ENCODE results near the gene SLC25A21. TPM values are rescaled to one million over a fixed set of nuclear protein-coding genes. Genes with fewer than 3 reads are reported as not detected.

The SLC25A21 gene
- total and polyA plus RNA-seq, 2 of the 13 experiments (the other 11 are each of a cell fraction or from before 2014, with no cell fraction given): 1.9 to 2.9 TPM

DNA sequence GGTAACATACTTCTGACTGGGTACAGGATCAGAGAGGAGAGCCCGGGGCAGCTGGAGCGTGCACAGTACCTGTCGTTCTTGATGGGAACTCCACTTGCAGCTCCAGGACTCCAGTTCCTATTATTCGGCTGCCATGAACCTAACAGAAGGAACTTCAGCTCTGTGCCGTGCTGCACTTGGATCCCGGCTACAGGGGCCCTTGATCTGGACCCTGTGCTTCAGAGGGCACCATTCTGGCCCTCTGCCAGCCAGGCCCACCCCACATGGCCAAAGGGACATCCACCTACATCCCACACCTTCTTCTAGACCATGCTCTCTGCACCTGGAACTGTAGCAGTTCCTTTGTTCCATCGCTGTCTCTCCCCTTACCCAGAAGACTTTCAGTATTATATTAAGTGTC, 452.6 kb downstream of the SLC25A21 start:
- in situ Hi-C loops (cut with HindIII; ENCODE audit: extremely low pct_ligation_motif_present, low pct_unique_long_range_greater_than_20kb): no loop called here
- WGBS (ENCODE audit: low lambda C conversion rate): 22% methylated on average over 7 of the region's 7 CpGs
- TF ChIP-seq RARA (CRISPR knock-in tag; IDR thresholded peaks at IDR 0.05) (no peak), GATA4 (IDR thresholded peaks at IDR 0.05; ENCODE audit: borderline replicate concordance, low read depth) (no peak), LRRFIP1 (CRISPR knock-in tag; conservative IDR thresholded peaks at IDR 0.05) (no peak), CCAR2 (optimal IDR thresholded peaks at IDR 0.05; ENCODE audit: low read depth, low read length) (no peak), KDM3A (CRISPR knock-in tag; IDR thresholded peaks at IDR 0.05; ENCODE audit: low read depth) (no peak), AGO1 (IDR thresholded peaks at IDR 0.05; ENCODE audit: low read depth, low read length, poor library complexity, severe bottlenecking) (no peak), ZNF768 (CRISPR knock-in tag; IDR thresholded peaks at IDR 0.05) (no peak), ZNF232 (CRISPR knock-in tag; IDR thresholded peaks at IDR 0.05; ENCODE audit: borderline replicate concordance) (no peak), ZNF205 (CRISPR knock-in tag; IDR thresholded peaks at IDR 0.05) (no peak), ZSCAN12 (CRISPR knock-in tag; IDR thresholded peaks at IDR 0.05) (no peak), FOXO1 (CRISPR knock-in tag; IDR thresholded peaks at IDR 0.05) (no peak)
- TF ChIP-seq, protein P1, sequence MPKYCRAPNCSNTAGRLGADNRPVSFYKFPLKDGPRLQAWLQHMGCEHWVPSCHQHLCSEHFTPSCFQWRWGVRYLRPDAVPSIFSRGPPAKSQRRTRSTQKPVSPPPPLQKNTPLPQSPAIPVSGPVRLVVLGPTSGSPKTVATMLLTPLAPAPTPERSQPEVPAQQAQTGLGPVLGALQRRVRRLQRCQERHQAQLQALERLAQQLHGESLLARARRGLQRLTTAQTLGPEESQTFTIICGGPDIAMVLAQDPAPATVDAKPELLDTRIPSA (CRISPR knock-in tag; IDR thresholded peaks at IDR 0.05; ENCODE audit: borderline replicate concordance): no peak
- TF ChIP-seq, protein P2, sequence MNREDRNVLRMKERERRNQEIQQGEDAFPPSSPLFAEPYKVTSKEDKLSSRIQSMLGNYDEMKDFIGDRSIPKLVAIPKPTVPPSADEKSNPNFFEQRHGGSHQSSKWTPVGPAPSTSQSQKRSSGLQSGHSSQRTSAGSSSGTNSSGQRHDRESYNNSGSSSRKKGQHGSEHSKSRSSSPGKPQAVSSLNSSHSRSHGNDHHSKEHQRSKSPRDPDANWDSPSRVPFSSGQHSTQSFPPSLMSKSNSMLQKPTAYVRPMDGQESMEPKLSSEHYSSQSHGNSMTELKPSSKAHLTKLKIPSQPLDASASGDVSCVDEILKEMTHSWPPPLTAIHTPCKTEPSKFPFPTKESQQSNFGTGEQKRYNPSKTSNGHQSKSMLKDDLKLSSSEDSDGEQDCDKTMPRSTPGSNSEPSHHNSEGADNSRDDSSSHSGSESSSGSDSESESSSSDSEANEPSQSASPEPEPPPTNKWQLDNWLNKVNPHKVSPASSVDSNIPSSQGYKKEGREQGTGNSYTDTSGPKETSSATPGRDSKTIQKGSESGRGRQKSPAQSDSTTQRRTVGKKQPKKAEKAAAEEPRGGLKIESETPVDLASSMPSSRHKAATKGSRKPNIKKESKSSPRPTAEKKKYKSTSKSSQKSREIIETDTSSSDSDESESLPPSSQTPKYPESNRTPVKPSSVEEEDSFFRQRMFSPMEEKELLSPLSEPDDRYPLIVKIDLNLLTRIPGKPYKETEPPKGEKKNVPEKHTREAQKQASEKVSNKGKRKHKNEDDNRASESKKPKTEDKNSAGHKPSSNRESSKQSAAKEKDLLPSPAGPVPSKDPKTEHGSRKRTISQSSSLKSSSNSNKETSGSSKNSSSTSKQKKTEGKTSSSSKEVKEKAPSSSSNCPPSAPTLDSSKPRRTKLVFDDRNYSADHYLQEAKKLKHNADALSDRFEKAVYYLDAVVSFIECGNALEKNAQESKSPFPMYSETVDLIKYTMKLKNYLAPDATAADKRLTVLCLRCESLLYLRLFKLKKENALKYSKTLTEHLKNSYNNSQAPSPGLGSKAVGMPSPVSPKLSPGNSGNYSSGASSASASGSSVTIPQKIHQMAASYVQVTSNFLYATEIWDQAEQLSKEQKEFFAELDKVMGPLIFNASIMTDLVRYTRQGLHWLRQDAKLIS (CRISPR knock-in tag; IDR thresholded peaks at IDR 0.05): no peak
- TF ChIP-seq, protein P3, sequence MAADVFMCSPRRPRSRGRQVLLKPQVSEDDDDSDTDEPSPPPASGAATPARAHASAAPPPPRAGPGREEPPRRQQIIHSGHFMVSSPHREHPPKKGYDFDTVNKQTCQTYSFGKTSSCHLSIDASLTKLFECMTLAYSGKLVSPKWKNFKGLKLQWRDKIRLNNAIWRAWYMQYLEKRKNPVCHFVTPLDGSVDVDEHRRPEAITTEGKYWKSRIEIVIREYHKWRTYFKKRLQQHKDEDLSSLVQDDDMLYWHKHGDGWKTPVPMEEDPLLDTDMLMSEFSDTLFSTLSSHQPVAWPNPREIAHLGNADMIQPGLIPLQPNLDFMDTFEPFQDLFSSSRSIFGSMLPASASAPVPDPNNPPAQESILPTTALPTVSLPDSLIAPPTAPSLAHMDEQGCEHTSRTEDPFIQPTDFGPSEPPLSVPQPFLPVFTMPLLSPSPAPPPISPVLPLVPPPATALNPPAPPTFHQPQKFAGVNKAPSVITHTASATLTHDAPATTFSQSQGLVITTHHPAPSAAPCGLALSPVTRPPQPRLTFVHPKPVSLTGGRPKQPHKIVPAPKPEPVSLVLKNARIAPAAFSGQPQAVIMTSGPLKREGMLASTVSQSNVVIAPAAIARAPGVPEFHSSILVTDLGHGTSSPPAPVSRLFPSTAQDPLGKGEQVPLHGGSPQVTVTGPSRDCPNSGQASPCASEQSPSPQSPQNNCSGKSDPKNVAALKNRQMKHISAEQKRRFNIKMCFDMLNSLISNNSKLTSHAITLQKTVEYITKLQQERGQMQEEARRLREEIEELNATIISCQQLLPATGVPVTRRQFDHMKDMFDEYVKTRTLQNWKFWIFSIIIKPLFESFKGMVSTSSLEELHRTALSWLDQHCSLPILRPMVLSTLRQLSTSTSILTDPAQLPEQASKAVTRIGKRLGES (CRISPR knock-in tag; IDR thresholded peaks at IDR 0.05; ENCODE audit: borderline replicate concordance): no peak

More for the DNA sequence above, 452.6 kb downstream of the SLC25A21 start:
- POLR2A ChIA-PET: no interaction called here
- Histone ChIP-seq H3K4me3 (replicated peaks in 1 of 3; ENCODE audit: insufficient read depth in 1 of 3, low read depth in 2 of 3, low read length in 3 of 3) (no peak overlapping the region), H3K4me1 (ENCODE audit: insufficient read depth, low read length) (peaks cover 10% of the 10 kb centered on the region; the same call in 1 of the 2 replicates), H3K79me2 (ENCODE audit: insufficient read depth, low read length) (no peaks in the 10 kb centered on the region), H2AFZ (ENCODE audit: low read length) (no peak overlapping the region), H3K4me2 (ENCODE audit: low read depth, low read length) (no peak overlapping the region), H4K20me1 (ENCODE audit: insufficient read depth, low read length) (no peaks in the 10 kb centered on the region), H3K27ac (ENCODE audit: extremely low read length, insufficient read depth, low read length) (no peak overlapping the region), H3K9me3 (ENCODE audit: low read length) (no peaks in the 10 kb centered on the region), H3K27me3 (ENCODE audit: control insufficient read depth in 1 of 2, insufficient read depth in 2 of 2, low read length in 2 of 2) (no peaks in the 10 kb centered on the region), H3K9ac (ENCODE audit: insufficient read depth, low read depth, low read length) (no peak overlapping the region), H3K36me3 (replicated peaks in 1 of 2; ENCODE audit: control insufficient read depth in 1 of 2, insufficient read depth in 2 of 2, low read length in 2 of 2) (no peaks in the 10 kb centered on the region)
- FAIRE-seq (no peak), DNase-seq (ENCODE audit: low spot score) (no peak), ATAC-seq (no peak)
- no TSS peak for BruUV-seq (replicated peaks)
- CTCF ChIA-PET (ENCODE audit: low intra/inter-chr PET ratio, low total read pairs): no interaction called here
- intact Hi-C loops (cut with micrococcal nuclease; ENCODE audit: unreplicated experiment): no loop called here
